Effector memory CD4-positive, alpha-beta T cell (primary cell): Measurements from ENCODE around the gene SENP1.

Experiments
- DNase-seq, 3 donors: peaks; one replicate each; pipeline ENCODE4 v3.0.0-alpha.2; 2020
- H3K27ac ChIP-seq: 2 replicates; pipeline ENCODE4 v1.7.0; 2013; ENCODE audit warnings: mild to moderate bottlenecking, low read length, moderate library complexity; ENCODE audit not compliant: insufficient read depth, poor library complexity, severe bottlenecking
- H3K27me3 ChIP-seq: replicated peaks from 2 replicates; pipeline ENCODE4 v1.7.0; 2013; ENCODE audit warnings: mild to moderate bottlenecking, low read length; ENCODE audit not compliant: insufficient read depth, control insufficient read depth, poor library complexity, severe bottlenecking
- H3K36me3 ChIP-seq: 2 replicates; pipeline ENCODE4 v1.7.0; 2013; ENCODE audit warnings: mild to moderate bottlenecking, low read length, moderate library complexity; ENCODE audit not compliant: control insufficient read depth, insufficient read depth
- H3K4me1 ChIP-seq: 2 replicates; pipeline ENCODE4 v1.7.0; 2013; ENCODE audit warnings: low read length, mild to moderate bottlenecking; ENCODE audit not compliant: control insufficient read depth, insufficient read depth, poor library complexity, severe bottlenecking
- H3K4me3 ChIP-seq: 2 replicates; pipeline ENCODE4 v1.7.0; 2013; ENCODE audit warnings: low read length, low read depth, mild to moderate bottlenecking; ENCODE audit not compliant: insufficient read depth, poor library complexity, severe bottlenecking
- H3K9me3 ChIP-seq: 2 replicates; pipeline ENCODE4 v1.7.0; 2013; ENCODE audit warnings: mild to moderate bottlenecking, low read length, moderate library complexity; ENCODE audit not compliant: control insufficient read depth

SENP1 gene

GRCh38 chr12:48004053-48004941 lies 101.6 kb downstream of the SENP1 start, which contains the start of gene COL2A1:
COL2A1 (minus strand) TSS chr12:48004476; CDS start chr12:48004321, 155 bp downstream.
- peaks cover 45% of the 10 kb centered on the region for H3K4me1 ChIP-seq

DNA sequence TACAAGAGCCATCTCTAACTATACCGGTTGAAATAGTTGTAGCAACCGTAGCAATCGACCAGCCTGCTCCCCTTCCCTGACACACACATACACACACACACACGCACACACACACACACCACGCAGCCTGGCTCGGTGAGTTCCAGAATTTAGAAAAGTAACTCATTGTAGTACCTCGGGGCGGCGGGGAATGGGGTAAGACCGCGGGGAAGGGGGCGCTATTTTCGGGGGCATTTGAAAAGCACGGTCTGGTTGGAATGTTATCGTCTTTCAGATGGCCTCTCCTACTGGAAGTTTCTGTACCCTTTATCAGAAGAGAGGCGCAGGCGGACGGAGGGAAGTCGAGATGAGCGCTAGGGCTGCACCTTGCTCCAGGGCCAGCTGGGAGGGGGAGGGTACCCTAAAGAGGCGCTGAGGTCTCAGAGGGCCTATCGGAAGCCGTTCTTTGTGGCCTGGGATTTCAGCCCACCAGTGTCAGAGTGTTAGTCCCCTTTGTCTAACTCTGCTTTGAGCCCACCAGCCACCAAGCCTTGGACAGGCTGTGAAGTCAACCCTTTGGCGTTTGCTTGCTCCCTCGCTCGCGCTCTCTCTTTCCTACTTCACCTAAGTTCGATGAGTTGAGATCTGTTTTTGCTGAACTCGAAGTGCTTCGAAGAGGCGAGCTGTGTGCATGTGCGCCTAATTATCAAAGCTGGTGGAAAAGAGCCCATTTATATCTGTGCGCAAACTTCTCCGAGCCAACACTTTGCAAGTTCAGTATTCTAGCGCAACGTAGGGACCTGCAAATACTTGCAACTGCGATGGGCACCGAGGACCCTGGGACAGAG lies 102.4 kb downstream of the SENP1 start:
- DNase-seq = no peak
- Histone ChIP-seq H3K36me3 (no peaks in the 10 kb centered on the region), H3K27ac (no peak overlapping the region), H3K4me3 (peak overlapping the region; percentile 56), H3K27me3 (peaks cover 66% of the 10 kb centered on the region), H3K4me1 (peaks cover 45% of the 10 kb centered on the region), H3K9me3 (no peaks in the 10 kb centered on the region)

More at GRCh38 chr12:48004053-48004941, 101.6 kb downstream of the SENP1 start, which contains the start of gene COL2A1:
- no peaks in the 10 kb centered on the region for H3K9me3 ChIP-seq
- DNase-seq = no peak
- no peak within 1 kb of the TSS for H3K27ac ChIP-seq
- H3K4me3 ChIP-seq = peak within 1 kb of the TSS; percentile 50
- H3K27me3 ChIP-seq = peaks cover 63% of the 10 kb centered on the region
- H3K36me3 ChIP-seq = no peaks in the 10 kb centered on the region

DNA sequence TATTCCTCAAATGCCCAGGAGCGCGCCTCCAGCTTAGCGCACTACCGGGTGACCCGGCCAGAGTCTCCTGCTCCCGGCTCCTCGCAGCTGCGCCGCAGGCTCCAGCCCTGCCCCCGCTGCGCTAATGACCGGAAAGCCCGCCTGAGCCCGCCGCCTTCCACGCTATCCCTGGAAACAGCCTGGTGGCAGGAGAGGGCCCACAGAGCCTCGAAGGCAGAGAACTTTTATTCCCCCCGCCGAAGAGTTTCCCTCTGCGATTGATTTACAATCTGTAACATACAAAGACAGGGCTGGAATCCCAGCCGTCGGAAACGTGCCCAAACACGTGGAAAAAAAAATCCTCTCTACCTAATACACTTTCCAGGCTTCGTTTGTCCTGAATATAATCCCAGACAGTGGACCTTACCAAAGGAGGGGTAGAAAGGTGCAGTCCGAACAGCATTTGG lies 103.1 kb downstream of the SENP1 start:
- H3K36me3 ChIP-seq = no peaks in the 10 kb centered on the region
- no peaks in the 10 kb centered on the region for H3K9me3 ChIP-seq
- H3K27ac ChIP-seq = no peak overlapping the region
- peaks cover 66% of the 10 kb centered on the region for H3K27me3 ChIP-seq
- peaks cover 45% of the 10 kb centered on the region for H3K4me1 ChIP-seq
- peak overlapping the region; percentile 56 for H3K4me3 ChIP-seq
- DNase-seq = no peak

GRCh38 chr12:48002414-48002730 lies 103.5 kb downstream of the SENP1 start:
- no peak for DNase-seq
- no peaks in the 10 kb centered on the region for H3K9me3 ChIP-seq
- peak overlapping the region; percentile 56 for H3K4me3 ChIP-seq
- H3K4me1 ChIP-seq = peaks cover 45% of the 10 kb centered on the region
- no peak overlapping the region for H3K27ac ChIP-seq
- peaks cover 66% of the 10 kb centered on the region for H3K27me3 ChIP-seq
- no peaks in the 10 kb centered on the region for H3K36me3 ChIP-seq

DNA sequence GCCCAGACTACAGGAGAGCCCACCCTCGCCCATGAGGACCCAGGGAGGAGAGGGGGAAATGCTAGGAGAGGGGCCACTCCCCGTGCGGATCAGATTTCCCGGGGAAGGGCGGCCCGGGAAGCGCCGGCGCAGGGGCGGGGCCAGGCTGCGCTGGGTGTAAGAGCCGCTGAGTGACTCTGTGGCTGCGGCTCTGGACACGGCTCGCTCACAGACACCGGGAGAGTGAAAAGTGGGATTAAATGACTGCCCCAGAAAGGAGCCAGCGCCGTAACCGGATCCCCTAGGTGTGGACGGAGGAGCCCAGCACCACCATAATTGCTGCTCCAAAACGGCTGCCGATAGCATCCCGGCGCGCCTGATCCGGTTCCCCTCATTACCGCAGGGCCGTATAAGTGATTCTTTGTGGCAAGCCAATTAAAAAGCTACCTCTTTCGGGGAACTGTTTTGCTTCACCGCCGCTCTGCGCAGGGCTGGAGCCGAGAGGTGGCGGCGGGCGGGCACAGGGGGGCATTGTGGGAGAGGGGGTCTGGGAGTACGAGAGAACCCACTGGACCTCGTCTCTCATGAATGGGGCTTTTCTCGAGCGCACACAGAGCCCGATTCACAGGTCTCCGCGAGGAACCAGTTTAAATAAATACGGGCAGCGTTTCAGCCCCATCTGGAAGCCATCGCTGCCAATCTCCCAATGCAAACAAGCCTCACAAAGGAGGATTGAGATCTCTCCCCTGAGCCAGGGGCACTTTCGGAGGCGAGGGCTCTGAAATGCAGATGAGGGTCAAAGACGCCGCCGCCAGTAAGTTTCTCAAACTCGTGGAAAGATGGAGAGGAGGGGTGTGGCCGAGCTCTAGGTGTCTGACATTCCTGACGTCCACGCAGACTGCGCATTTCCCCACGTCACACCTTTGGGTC lies 104.1 kb downstream of the SENP1 start:
- Histone ChIP-seq H3K27me3 (peaks cover 61% of the 10 kb centered on the region), H3K9me3 (no peaks in the 10 kb centered on the region), H3K36me3 (no peaks in the 10 kb centered on the region), H3K4me3 (peak overlapping the region; percentile 56), H3K4me1 (peaks cover 45% of the 10 kb centered on the region), H3K27ac (no peak overlapping the region)
- no peak for DNase-seq

DNA sequence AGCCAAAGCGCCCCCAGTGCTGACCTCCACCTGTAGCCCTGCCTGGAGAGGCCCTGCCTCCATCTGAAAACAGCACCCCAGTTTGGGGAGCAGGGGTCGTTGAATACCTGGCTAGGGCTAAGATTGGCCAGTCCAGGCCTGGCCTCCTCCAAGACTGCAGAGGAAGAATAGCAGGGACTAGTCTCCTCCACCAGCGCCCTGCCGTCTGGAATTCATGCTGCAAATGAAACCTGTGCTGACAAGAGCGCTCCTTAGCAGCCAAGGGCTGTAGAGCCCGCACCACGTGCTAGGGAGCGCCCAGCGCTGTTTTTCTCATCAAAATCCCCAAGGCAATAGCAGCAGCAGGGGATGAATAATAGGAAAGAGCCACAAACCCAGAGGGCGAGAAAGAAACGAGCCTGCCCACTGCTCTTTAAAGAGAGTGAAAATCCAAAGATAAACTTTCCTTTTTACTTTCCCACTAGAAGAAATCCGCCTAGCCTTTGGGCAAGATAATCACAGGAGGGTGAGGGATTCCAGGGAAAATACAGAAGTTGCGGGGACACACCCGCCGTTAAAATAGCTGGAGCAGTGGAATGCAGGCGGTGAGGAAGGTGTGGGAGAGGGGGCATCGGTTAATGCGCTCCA lies 104.9 kb downstream of the SENP1 start:
- Histone ChIP-seq H3K4me3 (peak overlapping the region; percentile 56), H3K4me1 (peaks cover 45% of the 10 kb centered on the region), H3K36me3 (no peaks in the 10 kb centered on the region), H3K27me3 (peaks cover 54% of the 10 kb centered on the region), H3K9me3 (no peaks in the 10 kb centered on the region), H3K27ac (no peak overlapping the region)
- DNase-seq = no peak

GRCh38 chr12:47999816-48000215 lies 106.1 kb downstream of the SENP1 start:
- Histone ChIP-seq H3K36me3 (no peaks in the 10 kb centered on the region), H3K9me3 (no peaks in the 10 kb centered on the region), H3K27me3 (peaks cover 43% of the 10 kb centered on the region), H3K4me3 (no peak overlapping the region), H3K27ac (no peak overlapping the region), H3K4me1 (peaks cover 39% of the 10 kb centered on the region)
- no peak for DNase-seq

GRCh38 chr12:47997321-47997720 lies 108.6 kb downstream of the SENP1 start:
- H3K27me3 ChIP-seq = peaks cover 19% of the 10 kb centered on the region
- peaks cover 14% of the 10 kb centered on the region for H3K4me1 ChIP-seq
- H3K4me3 ChIP-seq = no peak overlapping the region
- H3K36me3 ChIP-seq = no peaks in the 10 kb centered on the region
- H3K9me3 ChIP-seq = no peaks in the 10 kb centered on the region
- H3K27ac ChIP-seq = no peak overlapping the region
- no peak for DNase-seq

- no peak for DNase-seq
- peaks cover under 1% of the 10 kb centered on the region for H3K4me1 ChIP-seq
- H3K27ac ChIP-seq = no peak overlapping the region
- no peaks in the 10 kb centered on the region for H3K9me3 ChIP-seq
- H3K36me3 ChIP-seq = no peaks in the 10 kb centered on the region
- H3K4me3 ChIP-seq = no peak overlapping the region
- peaks cover 6% of the 10 kb centered on the region for H3K27me3 ChIP-seq
These were observed 109.9 kb downstream of the SENP1 start for GRCh38 chr12:47995981-47996401.
